DMS114 treated with DMSO at 0.1 percent for 48 hours (cell line): Measurements from ENCODE around the gene PPP6R1.
A peak's percentile ranks its signal among the peaks of the same experiment; 100 is the strongest.
"Not testable (repeated sequence)": the region's sequence is repeated elsewhere in the genome, so short reads cannot be mapped to it uniquely, and the experiment has no call there.

Source experiments
- DNase-seq: peaks from one replicate; lab custom pipeline; 2025; ENCODE audit not compliant: unreplicated experiment; lab: John Stamatoyannopoulos, UW

PPP6R1 gene

GRCh38 chr19:55226273-55226672, 32.5 kb downstream of the PPP6R1 start:
- no peak for DNase-seq

GRCh38 chr19:55225415-55225958, 33.3 kb downstream of the PPP6R1 start:
- no peak for DNase-seq

- not testable (repeated sequence) for DNase-seq
These were observed 34.0 kb downstream of the PPP6R1 start for GRCh38 chr19:55224679-55225414.

- no peak for DNase-seq
These were observed 34.7 kb downstream of the PPP6R1 start for GRCh38 chr19:55224038-55224665.

GRCh38 chr19:55223291-55224037, 35.4 kb downstream of the PPP6R1 start:
- DNase-seq = no peak

GRCh38 chr19:55220525-55220924, 38.3 kb downstream of the PPP6R1 start:
- no peak for DNase-seq

GRCh38 chr19:55216461-55217198, 42.2 kb downstream of the PPP6R1 start:
- DNase-seq = peak; percentile 97

GRCh38 chr19:55213547-55213946, 45.3 kb downstream of the PPP6R1 start:
- no peak for DNase-seq

- DNase-seq = no peak
These were observed 46.4 kb downstream of the PPP6R1 start for GRCh38 chr19:55212447-55212846.

GRCh38 chr19:55209693-55210472, 48.9 kb downstream of the PPP6R1 start:
- DNase-seq = no peak

- DNase-seq = no peak
These were observed 49.7 kb downstream of the PPP6R1 start, which contains the start of gene PTPRH for GRCh38 chr19:55208880-55209692. Gene PTPRH, minus strand, starts transcription at chr19:55209501. Its CDS starts 68 bp downstream, at chr19:55209433.

GRCh38 chr19:55206664-55207500, 51.9 kb downstream of the PPP6R1 start:
- DNase-seq = no peak

- not testable (repeated sequence) for DNase-seq
These were observed 56.6 kb downstream of the PPP6R1 start for GRCh38 chr19:55202199-55202598.

- no peak for DNase-seq
These were observed 59.1 kb downstream of the PPP6R1 start for GRCh38 chr19:55199620-55200204.

GRCh38 chr19:55198651-55199050, 60.2 kb downstream of the PPP6R1 start:
- no peak for DNase-seq

- DNase-seq = peak; percentile 40
These were observed 61.3 kb downstream of the PPP6R1 start for GRCh38 chr19:55197528-55197927.

GRCh38 chr19:55196803-55197202, 62.0 kb downstream of the PPP6R1 start:
- no peak for DNase-seq

GRCh38 chr19:55193481-55193880, 65.3 kb downstream of the PPP6R1 start:
- DNase-seq = no peak
